Naive thymus-derived CD4-positive, alpha-beta T cell (primary cell): ENCODE results near the gene CDH5. TPM values are rescaled to one million over a fixed set of nuclear protein-coding genes. Genes with fewer than 3 reads are reported as not detected.
A peak's percentile ranks its signal among the peaks of the same experiment; 100 is the strongest.

Experiments used
- ATAC-seq: fragments of 150-1000 bp; cut with Tn5 transposase; 2 replicates; pipeline ENCODE4 v1.10.0; 2021; ENCODE audit warnings: mild to moderate bottlenecking, moderate library complexity
- CTCF ChIA-PET: fragments of 350-600 bp; sonication (Branson Sonifier 250); formaldehyde crosslinking; loops from one replicate; lab custom pipeline; 2021; ENCODE audit warnings: antibody characterized with exemption; lab: Charles Lee
- POLR2A ChIA-PET: fragments of 350-600 bp; sonication (Branson Sonifier 250); formaldehyde crosslinking; loops from one replicate; lab custom pipeline; 2021; ENCODE audit warnings: antibody characterized with exemption, inconsistent platforms; lab: Charles Lee
- DNase-seq, 9 donors: peaks; one replicate each; pipeline versions ENCODE4 v3.0.0 to v3.0.0-alpha.2; 2020 to 2022; ENCODE audit warnings: mixed read lengths in 1 of 9
- H3K27ac ChIP-seq: one replicate; pipeline ENCODE4 v1.7.0; 2013; ENCODE audit warnings: mild to moderate bottlenecking, low read depth, low read length, moderate library complexity
- H3K27me3 ChIP-seq, 2 donors: one replicate each; pipeline ENCODE4 v1.7.0; 2013; ENCODE audit warnings: low read length in 2 of 2, mild to moderate bottlenecking in 2 of 2, moderate library complexity in 2 of 2; ENCODE audit not compliant: control insufficient read depth in 2 of 2, insufficient read depth in 2 of 2
- H3K36me3 ChIP-seq, 3 experiments: 1 replicate in 2 of 3; 2 replicates in 1 of 3; pipeline ENCODE4 v1.7.0; 2013; ENCODE audit warnings: low read length in 3 of 3, mild to moderate bottlenecking in 3 of 3, moderate library complexity in 1 of 3; ENCODE audit not compliant: insufficient read depth in 3 of 3, control insufficient read depth in 2 of 3
- H3K4me1 ChIP-seq, 2 donors: one replicate each; pipeline ENCODE4 v1.7.0; 2013; ENCODE audit warnings: low read length in 2 of 2, mild to moderate bottlenecking in 2 of 2, moderate library complexity in 1 of 2; ENCODE audit not compliant: control insufficient read depth in 2 of 2, insufficient read depth in 2 of 2
- H3K4me3 ChIP-seq: 2 replicates; pipeline ENCODE4 v1.7.0; 2013; ENCODE audit warnings: mild to moderate bottlenecking, low read length
- H3K9me3 ChIP-seq, 3 experiments: 1 replicate in 2 of 3; 2 replicates in 1 of 3; pipeline ENCODE4 v1.7.0; 2013; ENCODE audit warnings: low read length in 3 of 3; ENCODE audit not compliant: control insufficient read depth in 2 of 3
- H3K27ac Mint-ChIP-seq, 9 donors: one replicate each; pipeline ENCODE4 v1.8.0; 2020 to 2022; ENCODE audit warnings: mixed read lengths in 9 of 9, mild to moderate bottlenecking in 8 of 9, moderate library complexity in 5 of 9, inconsistent platforms in 2 of 9
- H3K27me3 Mint-ChIP-seq, 5 donors: one replicate each; pipeline ENCODE4 v1.8.0; 2021 to 2022; ENCODE audit warnings: mixed read lengths in 5 of 5, mild to moderate bottlenecking in 1 of 5
- H3K36me3 Mint-ChIP-seq, 5 donors: one replicate each; pipeline ENCODE4 v1.8.0; 2020 to 2022; ENCODE audit warnings: mixed read lengths in 5 of 5, mild to moderate bottlenecking in 3 of 5, inconsistent platforms in 1 of 5
- H3K4me1 Mint-ChIP-seq, 7 donors: one replicate each; pipeline ENCODE4 v1.8.0; 2020 to 2022; ENCODE audit warnings: mixed read lengths in 7 of 7, mild to moderate bottlenecking in 3 of 7, inconsistent platforms in 1 of 7
- H3K4me3 Mint-ChIP-seq, 10 donors: one replicate each; pipeline ENCODE4 v1.8.0; 2020 to 2022; ENCODE audit warnings: mild to moderate bottlenecking in 10 of 10, mixed read lengths in 10 of 10, moderate library complexity in 6 of 10, inconsistent platforms in 2 of 10
- H3K9me3 Mint-ChIP-seq, 11 donors: one replicate each; pipeline ENCODE4 v1.8.0; 2020 to 2022; ENCODE audit warnings: mixed read lengths in 11 of 11, mild to moderate bottlenecking in 4 of 11, inconsistent platforms in 1 of 11, moderate library complexity in 1 of 11
- intact Hi-C, 2 donors: fragments of 100-400 bp; cut with micrococcal nuclease; formaldehyde crosslinking; loops; one replicate each; pipeline ENCODE4 v1.15.1; 2023
- polyA plus RNA-seq, 2 donors: library from polyadenylated mRNA; unstranded; fragments of 300-500 nt; fragmentation: Illumina TruSeq; gene quantifications; one replicate each; pipeline ENCODE4 v1.2.3, GENCODE V29; 2021
- total RNA-seq, 6 experiments: library from RNA in 5 of 6; stranded (reverse) in 5 of 6; gene quantifications; 1 replicate in 5 of 6; 2 replicates in 1 of 6; pipeline ENCODE4 v1.2.3 and lab custom pipeline; 2021 to 2026

The CDH5 gene
- total and polyA plus RNA-seq, 7 experiments from 2014 or later, result not detected

DNA sequence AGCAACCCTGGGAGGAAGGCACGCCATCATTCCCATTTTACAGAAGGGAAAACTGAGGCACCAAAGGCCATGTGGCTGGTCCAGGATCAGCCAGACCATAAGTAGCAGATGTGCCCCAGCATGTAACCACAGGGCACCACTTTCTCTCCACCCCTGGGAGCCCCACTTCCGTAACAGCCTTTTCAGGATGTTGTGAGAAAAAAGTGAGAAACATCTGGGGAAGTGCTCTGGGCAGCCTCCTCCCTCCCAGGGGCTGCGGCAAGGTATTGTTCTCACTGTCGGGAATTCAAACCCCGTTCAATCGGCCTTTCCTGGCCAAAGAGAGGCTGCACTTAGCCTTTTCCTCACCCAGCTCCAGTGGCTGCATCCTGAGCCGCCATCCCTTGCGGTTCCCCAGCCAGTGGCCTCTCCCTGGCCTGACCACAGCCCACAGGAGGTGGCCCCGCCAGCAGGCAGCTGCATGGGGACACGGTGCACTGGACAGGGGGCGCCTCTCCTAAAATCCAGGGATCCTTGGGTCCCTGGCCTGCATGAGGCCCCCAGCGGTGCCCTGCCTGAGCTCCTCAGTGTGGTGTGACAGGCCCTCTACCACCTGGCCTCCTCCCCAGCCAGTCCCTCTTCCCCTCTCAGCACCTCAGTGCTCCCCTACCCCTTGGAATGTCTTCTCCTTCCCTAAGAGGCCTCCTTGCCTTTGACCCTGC lies 5.7 kb upstream of the CDH5 start:
- Histone ChIP-seq H3K4me1 (no peaks in the 10 kb centered on the region), H3K4me3 (no peak overlapping the region), H3K36me3 (no peaks in the 10 kb centered on the region), H3K27me3 (no peaks in the 10 kb centered on the region), H3K9me3 (no peaks in the 10 kb centered on the region), H3K27ac (no peak overlapping the region)
- POLR2A ChIA-PET, result no interaction called here
- no peak overlapping the region for H3K27ac Mint-ChIP-seq
- peaks cover 0 to 19% (median 4%) of the 10 kb centered on the region in 7 donors for H3K4me1 Mint-ChIP-seq
- H3K4me3 Mint-ChIP-seq, result no peak overlapping the region
- H3K9me3 Mint-ChIP-seq, result no peaks in the 10 kb centered on the region
- DNase-seq (no peak), ATAC-seq (no peak)
- H3K27me3 Mint-ChIP-seq, result peaks cover 47 to 63% (median 56%) of the 10 kb centered on the region in 5 donors
- intact Hi-C loops, result no loop called here
- peaks cover 0 to 3% (median 0%) of the 10 kb centered on the region in 5 donors for H3K36me3 Mint-ChIP-seq
- CTCF ChIA-PET, result no interaction called here

DNA sequence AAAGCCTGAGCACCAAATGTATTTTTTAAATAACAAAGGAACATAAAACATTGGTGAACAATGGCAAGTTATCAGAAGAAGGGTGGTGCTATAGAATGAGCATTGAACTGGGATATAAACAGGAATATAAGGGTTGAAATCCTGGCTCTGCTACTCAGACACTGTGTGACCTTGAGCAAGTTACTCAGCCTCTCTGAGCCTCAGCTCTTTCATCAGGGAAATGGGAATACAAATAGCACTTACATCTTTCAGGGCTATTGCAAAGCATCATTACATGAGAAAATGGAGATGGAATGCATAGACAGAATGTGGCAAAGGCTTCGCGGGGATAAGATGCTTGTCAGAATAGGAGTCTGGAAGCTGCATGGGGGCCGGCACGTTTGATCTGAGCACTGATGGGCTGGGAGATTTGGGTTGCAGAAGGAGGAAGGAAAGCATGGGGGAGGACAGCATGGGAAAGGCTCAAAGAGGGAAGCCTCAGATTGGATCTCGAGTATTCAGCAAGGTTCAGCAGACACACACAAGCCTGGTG lies 4.8 kb upstream of the CDH5 start:
- no peak overlapping the region for H3K4me3 ChIP-seq
- Mint-ChIP-seq H3K4me3 (no peak overlapping the region), H3K9me3 (no peaks in the 10 kb centered on the region), H3K4me1 (peaks cover 0 to 19% (median 4%) of the 10 kb centered on the region in 7 donors), H3K36me3 (peaks cover 0 to 3% (median 0%) of the 10 kb centered on the region in 5 donors), H3K27me3 (peaks cover 47 to 65% (median 59%) of the 10 kb centered on the region in 5 donors), H3K27ac (peak overlapping the region in 1 of 9 donors; percentile 2)
- intact Hi-C loops, result no loop called here
- ChIA-PET CTCF (no interaction called here), POLR2A (no interaction called here)
- DNase-seq, result no peak
- ATAC-seq, result no peak
- no peaks in the 10 kb centered on the region for H3K27me3 ChIP-seq
- no peaks in the 10 kb centered on the region for H3K36me3 ChIP-seq
- no peaks in the 10 kb centered on the region for H3K4me1 ChIP-seq
- H3K9me3 ChIP-seq, result no peaks in the 10 kb centered on the region
- H3K27ac ChIP-seq, result no peak overlapping the region

DNA sequence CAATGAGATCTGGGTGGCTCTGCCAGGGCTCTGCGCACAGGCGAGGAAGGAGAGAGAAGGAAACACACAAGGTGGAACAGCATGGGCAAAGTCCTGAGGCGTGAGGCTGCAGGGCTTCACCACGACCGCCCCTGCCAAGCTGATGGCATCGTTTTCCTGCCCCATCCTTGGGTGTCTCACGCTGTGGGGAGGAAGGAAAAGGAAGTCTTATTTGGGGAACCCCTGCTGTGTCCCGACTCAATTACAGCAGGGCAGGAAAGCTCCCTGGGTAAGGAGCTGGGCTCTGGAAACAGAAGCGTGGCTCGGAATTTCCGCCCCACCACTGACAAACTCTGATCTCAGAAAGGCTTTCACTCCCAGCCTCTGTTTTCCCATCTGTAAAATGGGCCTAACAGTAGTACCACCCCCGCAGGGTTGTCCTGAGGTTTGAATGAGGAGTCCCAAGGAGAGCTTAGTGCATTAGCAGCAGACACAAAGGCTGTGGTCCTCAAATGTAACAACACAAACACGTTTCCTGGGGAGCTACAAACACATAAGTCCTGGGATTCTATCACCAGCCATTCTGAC lies 3.2 kb upstream of the CDH5 start:
- DNase-seq, result no peak
- CTCF ChIA-PET, result no interaction called here
- H3K27ac Mint-ChIP-seq, result no peak overlapping the region

DNA sequence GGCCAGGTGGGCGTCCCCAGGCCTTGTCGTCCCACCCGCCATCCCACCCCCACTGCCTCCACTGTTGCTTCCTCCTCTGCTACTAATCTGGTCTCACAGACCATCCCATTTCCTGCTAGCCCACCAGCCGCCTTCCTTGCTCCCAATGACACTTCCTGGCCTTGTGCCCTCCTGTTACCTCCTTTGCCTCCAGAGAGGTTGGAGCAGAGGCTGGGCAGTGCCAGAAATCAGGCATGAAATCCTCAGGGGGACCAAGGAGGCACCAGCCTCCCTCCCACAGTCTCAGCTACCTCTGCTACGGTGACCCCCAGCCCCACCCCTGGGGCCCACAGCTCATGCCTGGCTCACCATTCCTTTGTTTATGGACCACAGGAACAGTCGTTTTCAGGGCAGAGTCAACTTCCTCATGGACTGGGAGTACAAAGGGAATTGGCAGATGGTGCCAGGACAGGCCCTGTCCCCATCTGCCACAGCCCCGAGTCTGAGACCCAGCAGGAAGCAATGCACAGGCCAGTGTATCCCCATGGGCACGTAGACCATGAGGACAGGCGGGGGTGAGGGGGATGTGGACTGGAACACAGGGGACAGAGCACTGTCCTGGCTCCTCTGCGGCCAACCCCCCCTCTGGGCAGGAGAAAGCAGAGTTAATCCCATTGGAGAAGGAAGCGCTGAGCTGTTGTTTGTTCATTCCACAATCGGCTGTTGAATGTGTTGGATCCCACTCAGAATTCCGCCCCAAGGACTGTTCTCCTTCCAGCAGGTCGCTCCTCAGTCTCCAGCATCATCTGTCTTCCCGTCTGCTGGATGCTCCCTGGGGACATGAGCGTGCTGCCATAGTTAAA lies 2.2 kb upstream of the CDH5 start:
- DNase-seq, result no peak
- intact Hi-C loops, result no loop called here
- no peaks in the 10 kb centered on the region for H3K36me3 ChIP-seq
- H3K4me1 Mint-ChIP-seq, result peaks cover 0 to 19% (median 8%) of the 10 kb centered on the region in 7 donors
- no peak for ATAC-seq
- no peaks in the 10 kb centered on the region for H3K4me1 ChIP-seq
- H3K27me3 ChIP-seq, result no peaks in the 10 kb centered on the region
- no peak overlapping the region for H3K27ac Mint-ChIP-seq
- no peak overlapping the region for H3K4me3 Mint-ChIP-seq
- POLR2A ChIA-PET, result no interaction called here
- no peak overlapping the region for H3K27ac ChIP-seq
- H3K36me3 Mint-ChIP-seq, result peaks cover 0 to 3% (median 0%) of the 10 kb centered on the region in 5 donors
- H3K9me3 ChIP-seq, result no peaks in the 10 kb centered on the region
- peaks cover 38 to 53% (median 48%) of the 10 kb centered on the region in 5 donors for H3K27me3 Mint-ChIP-seq
- H3K9me3 Mint-ChIP-seq, result no peaks in the 10 kb centered on the region
- H3K4me3 ChIP-seq, result no peak overlapping the region
- CTCF ChIA-PET, result no interaction called here

More for the DNA sequence above, 3.2 kb upstream of the CDH5 start:
- H3K27me3 Mint-ChIP-seq, result peaks cover 39 to 58% (median 51%) of the 10 kb centered on the region in 5 donors
- H3K4me1 Mint-ChIP-seq, result peaks cover 0 to 15% (median 4%) of the 10 kb centered on the region in 7 donors
- POLR2A ChIA-PET, result no interaction called here
- Histone ChIP-seq H3K4me1 (no peaks in the 10 kb centered on the region), H3K9me3 (no peaks in the 10 kb centered on the region), H3K27me3 (no peaks in the 10 kb centered on the region), H3K4me3 (no peak overlapping the region), H3K36me3 (no peaks in the 10 kb centered on the region), H3K27ac (no peak overlapping the region)
- peaks cover 0 to 3% (median 0%) of the 10 kb centered on the region in 5 donors for H3K36me3 Mint-ChIP-seq
- no peaks in the 10 kb centered on the region for H3K9me3 Mint-ChIP-seq
- no peak overlapping the region for H3K4me3 Mint-ChIP-seq
- no peak for ATAC-seq
- intact Hi-C loops, result no loop called here

DNA sequence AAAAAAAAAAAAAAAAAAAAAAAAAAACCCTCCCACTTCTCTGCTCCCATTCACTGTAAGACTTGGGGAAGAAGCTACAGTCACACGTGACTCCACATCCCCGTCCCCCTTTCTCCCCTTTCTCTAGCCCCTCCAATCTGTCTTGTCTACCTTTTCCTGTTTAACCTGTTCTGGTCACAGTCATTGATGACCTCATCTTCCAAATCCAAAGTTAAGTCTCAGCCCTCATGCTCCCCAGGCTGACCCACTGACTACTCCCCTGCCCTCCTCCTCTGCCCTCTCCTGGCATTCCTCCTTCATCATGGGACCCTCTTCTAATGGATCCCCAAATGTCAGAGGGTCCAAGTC lies 1.6 kb upstream of the CDH5 start:
- no peak overlapping the region for H3K27ac ChIP-seq
- no peak overlapping the region for H3K27ac Mint-ChIP-seq
- H3K4me1 Mint-ChIP-seq, result peaks cover 0 to 19% (median 8%) of the 10 kb centered on the region in 7 donors
- H3K36me3 ChIP-seq, result no peaks in the 10 kb centered on the region
- H3K4me1 ChIP-seq, result no peaks in the 10 kb centered on the region
- H3K27me3 ChIP-seq, result no peaks in the 10 kb centered on the region
- ATAC-seq (no peak), DNase-seq (no peak)
- intact Hi-C loops, result no loop called here
- H3K9me3 ChIP-seq, result no peaks in the 10 kb centered on the region
- no peak overlapping the region for H3K4me3 ChIP-seq
- POLR2A ChIA-PET, result no interaction called here
- no peaks in the 10 kb centered on the region for H3K9me3 Mint-ChIP-seq
- H3K36me3 Mint-ChIP-seq, result peaks cover 0 to 3% (median 0%) of the 10 kb centered on the region in 5 donors
- CTCF ChIA-PET, result no interaction called here
- H3K4me3 Mint-ChIP-seq, result no peak overlapping the region
- H3K27me3 Mint-ChIP-seq, result peaks cover 33 to 53% (median 48%) of the 10 kb centered on the region in 5 donors

DNA sequence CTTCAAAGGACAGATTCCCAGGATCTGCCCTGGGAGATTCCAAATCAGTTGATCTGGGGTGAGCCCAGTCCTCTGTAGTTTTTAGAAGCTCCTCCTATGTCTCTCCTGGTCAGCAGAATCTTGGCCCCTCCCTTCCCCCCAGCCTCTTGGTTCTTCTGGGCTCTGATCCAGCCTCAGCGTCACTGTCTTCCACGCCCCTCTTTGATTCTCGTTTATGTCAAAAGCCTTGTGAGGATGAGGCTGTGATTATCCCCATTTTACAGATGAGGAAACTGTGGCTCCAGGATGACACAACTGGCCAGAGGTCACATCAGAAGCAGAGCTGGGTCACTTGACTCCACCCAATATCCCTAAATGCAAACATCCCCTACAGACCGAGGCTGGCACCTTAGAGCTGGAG lies 840 bp upstream of the CDH5 start:
- H3K4me1 ChIP-seq, result no peaks in the 10 kb centered on the region
- CTCF ChIA-PET, result no interaction called here
- H3K4me3 Mint-ChIP-seq, result no peak overlapping the region
- H3K4me1 Mint-ChIP-seq, result peaks cover 0 to 19% (median 8%) of the 10 kb centered on the region in 7 donors
- H3K9me3 Mint-ChIP-seq, result no peaks in the 10 kb centered on the region
- intact Hi-C loops, result no loop called here
- H3K9me3 ChIP-seq, result no peaks in the 10 kb centered on the region
- H3K27me3 Mint-ChIP-seq, result peaks cover 33 to 53% (median 45%) of the 10 kb centered on the region in 5 donors
- no peak overlapping the region for H3K4me3 ChIP-seq
- peaks cover 0 to 3% (median 0%) of the 10 kb centered on the region in 5 donors for H3K36me3 Mint-ChIP-seq
- no peaks in the 10 kb centered on the region for H3K36me3 ChIP-seq
- POLR2A ChIA-PET, result no interaction called here
- ATAC-seq (no peak), DNase-seq (no peak)
- H3K27me3 ChIP-seq, result no peaks in the 10 kb centered on the region
- H3K27ac Mint-ChIP-seq, result no peak overlapping the region
- no peak overlapping the region for H3K27ac ChIP-seq
